Ammon's horn (tissue), 1 donor: ENCODE data around the gene OTOG.
A peak's percentile ranks its signal among the peaks of the same experiment; 100 is the strongest.

Source experiments
- DNase-seq: peaks from one replicate; pipeline ENCODE4 v3.0.0-alpha.2; 2016; ENCODE audit warnings: low spot score

OTOG gene

GRCh38 chr11:17519061-17519885 is 27.8 kb upstream of the OTOG start:
- DNase-seq, result peak; percentile 67

GRCh38 chr11:17521106-17521900 is 25.8 kb upstream of the OTOG start:
- DNase-seq, result no peak

- DNase-seq, result no peak
These were observed 24.4 kb upstream of the OTOG start for GRCh38 chr11:17522655-17523054.

- DNase-seq, result no peak
These were observed 22.8 kb upstream of the OTOG start for GRCh38 chr11:17524221-17524620.

- DNase-seq, result no peak
These were observed 21.5 kb upstream of the OTOG start for GRCh38 chr11:17525570-17525969.

GRCh38 chr11:17526326-17526725 is 20.7 kb upstream of the OTOG start:
- no peak for DNase-seq

GRCh38 chr11:17526931-17527627 is 20.0 kb upstream of the OTOG start:
- DNase-seq, result no peak

- no peak for DNase-seq
These were observed 19.4 kb upstream of the OTOG start for GRCh38 chr11:17527628-17527995.

- DNase-seq, result peak; percentile 76
These were observed 18.8 kb upstream of the OTOG start for GRCh38 chr11:17528181-17528691.

GRCh38 chr11:17528906-17529843 is 17.9 kb upstream of the OTOG start:
- peak; percentile 60 for DNase-seq

- DNase-seq, result peak; percentile 75
These were observed 17.2 kb upstream of the OTOG start for GRCh38 chr11:17529844-17530185.

GRCh38 chr11:17531071-17531600 is 15.9 kb upstream of the OTOG start:
- no peak for DNase-seq

- DNase-seq, result peak; percentile 64
These were observed 15.4 kb upstream of the OTOG start for GRCh38 chr11:17531636-17532113.

- no peak for DNase-seq
These were observed 14.3 kb upstream of the OTOG start for GRCh38 chr11:17532784-17533183.

- DNase-seq, result no peak
These were observed 13.7 kb upstream of the OTOG start for GRCh38 chr11:17533341-17533740.

GRCh38 chr11:17533778-17534415 is 13.2 kb upstream of the OTOG start:
- DNase-seq, result no peak

- peak; percentile 67 for DNase-seq
These were observed 11.6 kb upstream of the OTOG start for GRCh38 chr11:17535488-17535887.

- no peak for DNase-seq
These were observed 9.8 kb upstream of the OTOG start for GRCh38 chr11:17537261-17537660.

GRCh38 chr11:17538054-17538453 is 9.0 kb upstream of the OTOG start:
- DNase-seq, result no peak

- DNase-seq, result no peak
These were observed 8.3 kb upstream of the OTOG start for GRCh38 chr11:17538731-17539130.

GRCh38 chr11:17540807-17541206 is 6.3 kb upstream of the OTOG start:
- DNase-seq, result no peak
